BJ (cell line): ENCODE measurements around the gene CCR7. TPM values are rescaled to one million over a fixed set of nuclear protein-coding genes. Genes with fewer than 3 reads are reported as not detected.

Experiments
- CTCF ChIA-PET: fragments of 350-600 bp; formaldehyde crosslinking; extraction: SDS; loops from one replicate; lab custom pipeline; 2021; ENCODE audit warnings: antibody characterized with exemption, inconsistent platforms; lab: Yijun Ruan, JAX
- POLR2A ChIA-PET: fragments of 300-600 bp; sonication (Branson Sonifier 250); formaldehyde crosslinking; extraction: SDS; loops from one replicate; lab custom pipeline; 2021; ENCODE audit warnings: antibody characterized with exemption; lab: Charles Lee
- DNase-seq: peaks from one replicate; pipeline ENCODE4 v3.0.0-alpha.2; 2011; ENCODE audit warnings: low read depth
- H3K27me3 ChIP-seq: 2 replicates; pipeline ENCODE4 v1.6.0; 2011; ENCODE audit warnings: low read length; ENCODE audit not compliant: control insufficient read depth, insufficient read depth
- H3K36me3 ChIP-seq: 2 replicates; pipeline ENCODE4 v1.5.1; 2011; ENCODE audit warnings: low read length; ENCODE audit not compliant: control insufficient read depth, insufficient read depth
- H3K4me3 ChIP-seq: 2 replicates; pipeline ENCODE4 v1.5.1; 2011; ENCODE audit warnings: low read depth, mild to moderate bottlenecking, control low read depth, low read length
- CTCF ChIP-seq: IDR thresholded peaks from 2 replicates; pipeline ENCODE4 v1.5.1; 2011; ENCODE audit warnings: low read depth, mild to moderate bottlenecking, control low read depth, inconsistent platforms, low read length, moderate library complexity; ENCODE audit not compliant: insufficient read depth
- polyA plus RNA-seq: library from polyadenylated mRNA; depleted of rRNA; stranded (reverse); fragments of >200 nt; gene quantifications from 2 replicates; pipeline ENCODE4 v1.2.3, GENCODE V29; 2011

The CCR7 gene
- polyA plus RNA-seq, 1 experiment: 0.45 TPM

- Histone ChIP-seq H3K27me3 (peaks cover 15% of the 10 kb centered on the region), H3K4me3 (no peak overlapping the region), H3K36me3 (no peaks in the 10 kb centered on the region)
- no peak for DNase-seq
- CTCF ChIA-PET: interaction anchor here (0.7 to 2.1 kb wide), 2 partner anchors 10 to 16 kb away, joined by 3 to 4 read pairs; no protein-coding TSS in a partner anchor
- TF ChIP-seq CTCF: no peak
- POLR2A ChIA-PET: no interaction called here
Observed at GRCh38 chr17:40605306-40605705, 40.0 kb upstream of the CCR7 start.

- H3K27me3 ChIP-seq: peaks cover 15% of the 10 kb centered on the region
- ChIA-PET CTCF (interaction anchor here (0.7 to 2.5 kb wide), 3 partner anchors 11 to 15 kb away, joined by 3 to 8 read pairs (median 4); no protein-coding TSS in a partner anchor), POLR2A (no interaction called here)
- H3K36me3 ChIP-seq: no peaks in the 10 kb centered on the region
- no peak for DNase-seq
- no peak overlapping the region for H3K4me3 ChIP-seq
- TF ChIP-seq CTCF: no peak
Observed at GRCh38 chr17:40604327-40605080, 39.2 kb upstream of the CCR7 start.

- ChIA-PET POLR2A (no interaction called here), CTCF (interaction anchor here (2.1 to 2.5 kb wide), 2 partner anchors 13 to 17 kb away, joined by 4 to 8 read pairs; no protein-coding TSS in a partner anchor)
- no peak for TF ChIP-seq CTCF
- no peaks in the 10 kb centered on the region for H3K36me3 ChIP-seq
- no peak overlapping the region for H3K4me3 ChIP-seq
- peaks cover 15% of the 10 kb centered on the region for H3K27me3 ChIP-seq
- no peak for DNase-seq
Observed at GRCh38 chr17:40602445-40603443, 37.5 kb upstream of the CCR7 start.

GRCh38 chr17:40600486-40601046, 35.3 kb upstream of the CCR7 start:
- no peak for DNase-seq
- Histone ChIP-seq H3K4me3 (no peak overlapping the region), H3K27me3 (peaks cover 14% of the 10 kb centered on the region), H3K36me3 (no peaks in the 10 kb centered on the region)
- TF ChIP-seq CTCF: no peak
- ChIA-PET CTCF (no interaction called here), POLR2A (no interaction called here)

- Histone ChIP-seq H3K27me3 (peaks cover 12% of the 10 kb centered on the region), H3K36me3 (no peaks in the 10 kb centered on the region), H3K4me3 (no peak overlapping the region)
- POLR2A ChIA-PET: no interaction called here
- no peak for TF ChIP-seq CTCF
- DNase-seq: no peak
- CTCF ChIA-PET: no interaction called here
Observed at GRCh38 chr17:40599468-40599763, 34.1 kb upstream of the CCR7 start.
